ENCODE measurements around the gene LCNL1. TPM values are rescaled to one million over a fixed set of nuclear protein-coding genes. Genes with fewer than 3 reads are reported as not detected.
A peak's percentile ranks its signal among the peaks of the same experiment; 100 is the strongest.

The LCNL1 gene
- total RNA-seq, 1 experiment from 2014 or later: not detected

- peak; percentile 54 for DNase-seq (ENCODE audit: low spot score)
- H3K4me1 ChIP-seq (ENCODE audit: insufficient read depth, low read length, poor library complexity, severe bottlenecking): peaks cover 4% of the 10 kb centered on the region
- TF ChIP-seq CTCF (conservative IDR thresholded peaks at IDR 0.05; ENCODE audit: low read depth, low read length) (no peak), EZH2 (IDR thresholded peaks at IDR 0.05; ENCODE audit: borderline replicate concordance, low read depth, low read length, poor library complexity, severe bottlenecking) (no peak)
- H3K27me3 ChIP-seq (replicated peaks; ENCODE audit: insufficient read depth, low read depth, low read length, poor library complexity): no peaks in the 10 kb centered on the region
- no peak overlapping the region for H3K4me3 ChIP-seq (ENCODE audit: low read depth, low read length, poor library complexity, severe bottlenecking)
- H3K27ac ChIP-seq (ENCODE audit: low read depth, low read length, poor library complexity, severe bottlenecking): no peak overlapping the region
- H3K9me3 ChIP-seq (ENCODE audit: low read depth, low read length, poor library complexity, severe bottlenecking): no peaks in the 10 kb centered on the region
- ChIA-PET CTCF (interaction anchor here (0.7 kb wide), 1 partner anchor 194 kb away, joined by 3 read pairs; no protein-coding TSS in a partner anchor), POLR2A (ENCODE audit: low non-redundant PET) (no interaction called here)
- no TSS peak for BruUV-seq (replicated peaks)
- intact Hi-C loops (cut with micrococcal nuclease; ENCODE audit: unreplicated experiment): no loop called here
- no peaks in the 10 kb centered on the region for H3K36me3 ChIP-seq (ENCODE audit: insufficient read depth, low read length, poor library complexity, severe bottlenecking)
Observed at GRCh38 chr9:136965771-136966484, 16.9 kb upstream of the LCNL1 start.

- ChIA-PET POLR2A (ENCODE audit: low non-redundant PET) (no interaction called here), CTCF (no interaction called here)
- BruUV-seq (replicated peaks): no TSS peak
- Histone ChIP-seq H3K9me3 (ENCODE audit: low read depth, low read length, poor library complexity, severe bottlenecking) (no peaks in the 10 kb centered on the region), H3K36me3 (ENCODE audit: insufficient read depth, low read length, poor library complexity, severe bottlenecking) (no peaks in the 10 kb centered on the region), H3K27ac (ENCODE audit: low read depth, low read length, poor library complexity, severe bottlenecking) (no peak overlapping the region), H3K4me3 (ENCODE audit: low read depth, low read length, poor library complexity, severe bottlenecking) (no peak overlapping the region), H3K4me1 (ENCODE audit: insufficient read depth, low read length, poor library complexity, severe bottlenecking) (peaks cover 4% of the 10 kb centered on the region), H3K27me3 (replicated peaks; ENCODE audit: insufficient read depth, low read depth, low read length, poor library complexity) (no peaks in the 10 kb centered on the region)
- no peak for DNase-seq (ENCODE audit: low spot score)
- TF ChIP-seq CTCF (conservative IDR thresholded peaks at IDR 0.05; ENCODE audit: low read depth, low read length) (no peak), EZH2 (IDR thresholded peaks at IDR 0.05; ENCODE audit: borderline replicate concordance, low read depth, low read length, poor library complexity, severe bottlenecking) (no peak)
- intact Hi-C loops (cut with micrococcal nuclease; ENCODE audit: unreplicated experiment): no loop called here
Observed at GRCh38 chr9:136968333-136969127, 14.3 kb upstream of the LCNL1 start.

GRCh38 chr9:136969150-136969549 is 13.6 kb upstream of the LCNL1 start:
- no peak for TF ChIP-seq EZH2 (IDR thresholded peaks at IDR 0.05; ENCODE audit: borderline replicate concordance, low read depth, low read length, poor library complexity, severe bottlenecking)
- no peak for TF ChIP-seq CTCF (conservative IDR thresholded peaks at IDR 0.05; ENCODE audit: low read depth, low read length)
- peaks cover 4% of the 10 kb centered on the region for H3K4me1 ChIP-seq (ENCODE audit: insufficient read depth, low read length, poor library complexity, severe bottlenecking)
- no peak for DNase-seq (ENCODE audit: low spot score)
- POLR2A ChIA-PET (ENCODE audit: low non-redundant PET): no interaction called here
- no TSS peak for BruUV-seq (replicated peaks)
- no peaks in the 10 kb centered on the region for H3K36me3 ChIP-seq (ENCODE audit: insufficient read depth, low read length, poor library complexity, severe bottlenecking)
- CTCF ChIA-PET: no interaction called here
- H3K27me3 ChIP-seq (replicated peaks; ENCODE audit: insufficient read depth, low read depth, low read length, poor library complexity): no peaks in the 10 kb centered on the region
- H3K4me3 ChIP-seq (ENCODE audit: low read depth, low read length, poor library complexity, severe bottlenecking): no peak overlapping the region
- H3K27ac ChIP-seq (ENCODE audit: low read depth, low read length, poor library complexity, severe bottlenecking): no peak overlapping the region
- intact Hi-C loops (cut with micrococcal nuclease; ENCODE audit: unreplicated experiment): no loop called here
- H3K9me3 ChIP-seq (ENCODE audit: low read depth, low read length, poor library complexity, severe bottlenecking): no peaks in the 10 kb centered on the region

Data from A673 (cell line).